Measurements from ENCODE around the gene MMRN2.
A peak's percentile ranks its signal among the peaks of the same experiment; 100 is the strongest.

The MMRN2 gene

GRCh38 chr10:86974484-86974883, 17.1 kb upstream of the MMRN2 start:
- Histone ChIP-seq H2AFZ (ENCODE audit: low read depth, low read length) (no peak overlapping the region), H3K14ac (ENCODE audit: low read length in 2 of 2) (no peak overlapping the region), H3K23ac (ENCODE audit: low read length in 2 of 2) (no peak overlapping the region), H3K4ac (ENCODE audit: low read depth in 1 of 2, low read length in 2 of 2) (no peak overlapping the region), H4K91ac (ENCODE audit: low read length) (no peak overlapping the region), H3K4me3 (ENCODE audit: insufficient read depth in 1 of 2, low read depth in 1 of 2, low read length in 2 of 2) (no peak overlapping the region), H2BK120ac (ENCODE audit: low read depth, low read length) (no peak overlapping the region), H3K9me3 (ENCODE audit: control insufficient read depth, low read length) (no peaks in the 10 kb centered on the region), H3K18ac (ENCODE audit: low read depth in 1 of 2, low read length in 2 of 2) (no peak overlapping the region), H2BK15ac (ENCODE audit: low read depth, poor library complexity, severe bottlenecking) (no peak overlapping the region), H3K4me2 (ENCODE audit: low read length, poor library complexity, severe bottlenecking) (no peak overlapping the region), H3K27me3 (ENCODE audit: control insufficient read depth in 1 of 2, insufficient read depth in 1 of 2, low read length in 2 of 2) (no peaks in the 10 kb centered on the region), H3K36me3 (ENCODE audit: control insufficient read depth in 1 of 2, insufficient read depth in 2 of 2, low read depth in 1 of 2, low read length in 2 of 2) (no peaks in the 10 kb centered on the region), H3K79me1 (replicated peaks; ENCODE audit: low read length, poor library complexity, severe bottlenecking) (no peaks in the 10 kb centered on the region), H3K4me1 (ENCODE audit: control insufficient read depth, insufficient read depth, low read depth, low read length) (peaks cover 20% of the 10 kb centered on the region), H3K27ac (ENCODE audit: low read length, poor library complexity, severe bottlenecking) (no peak overlapping the region), H2BK12ac (ENCODE audit: low read length in 2 of 2) (no peak overlapping the region), H4K8ac (ENCODE audit: low read length) (no peak overlapping the region), H2AK5ac (ENCODE audit: low read length, severe bottlenecking) (no peak overlapping the region), H2BK5ac (ENCODE audit: low read depth, low read length, poor library complexity, severe bottlenecking) (no peak overlapping the region), H3K9ac (ENCODE audit: low read length) (no peak overlapping the region)
- no peak for DNase-seq
- WGBS, result 87% methylated on average over 6 of the region's 7 CpGs

GRCh38 chr10:86972613-86973380, 15.4 kb upstream of the MMRN2 start:
- Histone ChIP-seq H3K18ac (ENCODE audit: low read depth in 1 of 2, low read length in 2 of 2) (no peak overlapping the region), H4K8ac (ENCODE audit: low read length) (no peak overlapping the region), H3K27me3 (ENCODE audit: control insufficient read depth in 1 of 2, insufficient read depth in 1 of 2, low read length in 2 of 2) (no peaks in the 10 kb centered on the region), H3K9me3 (ENCODE audit: control insufficient read depth, low read length) (no peaks in the 10 kb centered on the region), H4K91ac (ENCODE audit: low read length) (no peak overlapping the region), H2BK12ac (ENCODE audit: low read length in 2 of 2) (peak overlapping the region in 1 of 2 experiments; percentile 49), H3K14ac (ENCODE audit: low read length in 2 of 2) (peak overlapping the region in 1 of 2 experiments; percentile 26), H3K9ac (ENCODE audit: low read length) (no peak overlapping the region), H3K4me1 (ENCODE audit: control insufficient read depth, insufficient read depth, low read depth, low read length) (peaks cover 26% of the 10 kb centered on the region), H3K4me2 (ENCODE audit: low read length, poor library complexity, severe bottlenecking) (no peak overlapping the region), H2BK5ac (ENCODE audit: low read depth, low read length, poor library complexity, severe bottlenecking) (no peak overlapping the region), H2AFZ (ENCODE audit: low read depth, low read length) (no peak overlapping the region), H2BK120ac (ENCODE audit: low read depth, low read length) (no peak overlapping the region), H3K79me1 (replicated peaks; ENCODE audit: low read length, poor library complexity, severe bottlenecking) (no peaks in the 10 kb centered on the region), H3K27ac (ENCODE audit: low read length, poor library complexity, severe bottlenecking) (no peak overlapping the region), H3K36me3 (ENCODE audit: control insufficient read depth in 1 of 2, insufficient read depth in 2 of 2, low read depth in 1 of 2, low read length in 2 of 2) (peaks cover 0 to 3% of the 10 kb centered on the region in 2 experiments), H2AK5ac (ENCODE audit: low read length, severe bottlenecking) (peak overlapping the region; percentile 24), H3K4me3 (ENCODE audit: insufficient read depth in 1 of 2, low read depth in 1 of 2, low read length in 2 of 2) (no peak overlapping the region), H3K4ac (ENCODE audit: low read depth in 1 of 2, low read length in 2 of 2) (no peak overlapping the region), H2BK15ac (ENCODE audit: low read depth, poor library complexity, severe bottlenecking) (no peak overlapping the region), H3K23ac (ENCODE audit: low read length in 2 of 2) (no peak overlapping the region)
- WGBS, result 95% methylated on average over 11 of the region's 11 CpGs
- DNase-seq, result no peak

GRCh38 chr10:86971232-86971991, 14.0 kb upstream of the MMRN2 start:
- 7% methylated on average over 49 of the region's 66 CpGs for WGBS
- Histone ChIP-seq H4K91ac (ENCODE audit: low read length) (peak overlapping the region; percentile 65), H3K18ac (ENCODE audit: low read depth in 1 of 2, low read length in 2 of 2) (peak overlapping the region; percentile 81 to 88), H3K23ac (ENCODE audit: low read length in 2 of 2) (peak overlapping the region in 1 of 2 experiments; percentile 20), H2AFZ (ENCODE audit: low read depth, low read length) (peak overlapping the region; percentile 72), H2BK5ac (ENCODE audit: low read depth, low read length, poor library complexity, severe bottlenecking) (no peak overlapping the region), H2BK12ac (ENCODE audit: low read length in 2 of 2) (peak overlapping the region; percentile 71 to 79), H3K4ac (ENCODE audit: low read depth in 1 of 2, low read length in 2 of 2) (peak overlapping the region; percentile 63 to 81), H3K4me3 (ENCODE audit: insufficient read depth in 1 of 2, low read depth in 1 of 2, low read length in 2 of 2) (peak overlapping the region; percentile 60 to 81), H3K4me2 (ENCODE audit: low read length, poor library complexity, severe bottlenecking) (peak overlapping the region; percentile 95), H2BK120ac (ENCODE audit: low read depth, low read length) (peak overlapping the region; percentile 99), H3K9ac (ENCODE audit: low read length) (peak overlapping the region; percentile 97), H3K4me1 (ENCODE audit: control insufficient read depth, insufficient read depth, low read depth, low read length) (peaks cover 32% of the 10 kb centered on the region), H3K36me3 (ENCODE audit: control insufficient read depth in 1 of 2, insufficient read depth in 2 of 2, low read depth in 1 of 2, low read length in 2 of 2) (peaks cover 0 to 3% of the 10 kb centered on the region in 2 experiments), H3K27me3 (ENCODE audit: control insufficient read depth in 1 of 2, insufficient read depth in 1 of 2, low read length in 2 of 2) (no peaks in the 10 kb centered on the region), H4K8ac (ENCODE audit: low read length) (peak overlapping the region; percentile 92), H2AK5ac (ENCODE audit: low read length, severe bottlenecking) (peak overlapping the region; percentile 67), H2BK15ac (ENCODE audit: low read depth, poor library complexity, severe bottlenecking) (peak overlapping the region; percentile 77), H3K14ac (ENCODE audit: low read length in 2 of 2) (peak overlapping the region in 1 of 2 experiments; percentile 79), H3K9me3 (ENCODE audit: control insufficient read depth, low read length) (no peaks in the 10 kb centered on the region), H3K27ac (ENCODE audit: low read length, poor library complexity, severe bottlenecking) (peak overlapping the region; percentile 36), H3K79me1 (replicated peaks; ENCODE audit: low read length, poor library complexity, severe bottlenecking) (no peaks in the 10 kb centered on the region)
- DNase-seq, result peak; percentile 85

GRCh38 chr10:86970982-86971231, 13.5 kb upstream of the MMRN2 start:
- Histone ChIP-seq H3K27me3 (ENCODE audit: control insufficient read depth in 1 of 2, insufficient read depth in 1 of 2, low read length in 2 of 2) (no peaks in the 10 kb centered on the region), H3K14ac (ENCODE audit: low read length in 2 of 2) (peak overlapping the region in 1 of 2 experiments; percentile 86), H2AFZ (ENCODE audit: low read depth, low read length) (peak overlapping the region; percentile 36), H2BK5ac (ENCODE audit: low read depth, low read length, poor library complexity, severe bottlenecking) (peak overlapping the region; percentile 66), H3K23ac (ENCODE audit: low read length in 2 of 2) (peak overlapping the region in 1 of 2 experiments; percentile 38), H3K79me1 (replicated peaks; ENCODE audit: low read length, poor library complexity, severe bottlenecking) (no peaks in the 10 kb centered on the region), H2BK12ac (ENCODE audit: low read length in 2 of 2) (peak overlapping the region; percentile 49 to 70), H3K4me3 (ENCODE audit: insufficient read depth in 1 of 2, low read depth in 1 of 2, low read length in 2 of 2) (peak overlapping the region; percentile 60 to 81), H3K4me1 (ENCODE audit: control insufficient read depth, insufficient read depth, low read depth, low read length) (peaks cover 34% of the 10 kb centered on the region), H3K18ac (ENCODE audit: low read depth in 1 of 2, low read length in 2 of 2) (peak overlapping the region; percentile 76 to 86), H4K8ac (ENCODE audit: low read length) (peak overlapping the region; percentile 90), H3K4ac (ENCODE audit: low read depth in 1 of 2, low read length in 2 of 2) (peak overlapping the region; percentile 69 to 88), H4K91ac (ENCODE audit: low read length) (peak overlapping the region; percentile 87), H3K4me2 (ENCODE audit: low read length, poor library complexity, severe bottlenecking) (peak overlapping the region; percentile 95), H3K27ac (ENCODE audit: low read length, poor library complexity, severe bottlenecking) (peak overlapping the region; percentile 56), H3K9me3 (ENCODE audit: control insufficient read depth, low read length) (no peaks in the 10 kb centered on the region), H2BK120ac (ENCODE audit: low read depth, low read length) (peak overlapping the region; percentile 99), H2AK5ac (ENCODE audit: low read length, severe bottlenecking) (no peak overlapping the region), H3K9ac (ENCODE audit: low read length) (peak overlapping the region; percentile 97), H3K36me3 (ENCODE audit: control insufficient read depth in 1 of 2, insufficient read depth in 2 of 2, low read depth in 1 of 2, low read length in 2 of 2) (peaks cover 0 to 3% of the 10 kb centered on the region in 2 experiments), H2BK15ac (ENCODE audit: low read depth, poor library complexity, severe bottlenecking) (peak overlapping the region; percentile 82)
- WGBS, result under 1% methylated on average over 20 of the region's 20 CpGs
- DNase-seq, result no peak

Measured in mesenchymal stem cell (in vitro differentiated cells and primary cell).